ENCODE data around the gene NAA60.

GRCh38 chr16:3408561-3409197 is 34.8 kb upstream of the NAA60 start:
- TF ChIP-seq, protein P1, sequence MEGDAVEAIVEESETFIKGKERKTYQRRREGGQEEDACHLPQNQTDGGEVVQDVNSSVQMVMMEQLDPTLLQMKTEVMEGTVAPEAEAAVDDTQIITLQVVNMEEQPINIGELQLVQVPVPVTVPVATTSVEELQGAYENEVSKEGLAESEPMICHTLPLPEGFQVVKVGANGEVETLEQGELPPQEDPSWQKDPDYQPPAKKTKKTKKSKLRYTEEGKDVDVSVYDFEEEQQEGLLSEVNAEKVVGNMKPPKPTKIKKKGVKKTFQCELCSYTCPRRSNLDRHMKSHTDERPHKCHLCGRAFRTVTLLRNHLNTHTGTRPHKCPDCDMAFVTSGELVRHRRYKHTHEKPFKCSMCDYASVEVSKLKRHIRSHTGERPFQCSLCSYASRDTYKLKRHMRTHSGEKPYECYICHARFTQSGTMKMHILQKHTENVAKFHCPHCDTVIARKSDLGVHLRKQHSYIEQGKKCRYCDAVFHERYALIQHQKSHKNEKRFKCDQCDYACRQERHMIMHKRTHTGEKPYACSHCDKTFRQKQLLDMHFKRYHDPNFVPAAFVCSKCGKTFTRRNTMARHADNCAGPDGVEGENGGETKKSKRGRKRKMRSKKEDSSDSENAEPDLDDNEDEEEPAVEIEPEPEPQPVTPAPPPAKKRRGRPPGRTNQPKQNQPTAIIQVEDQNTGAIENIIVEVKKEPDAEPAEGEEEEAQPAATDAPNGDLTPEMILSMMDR (IDR thresholded peaks at IDR 0.05) = no peak
- no peak for TF ChIP-seq POLR2A (IDR thresholded peaks at IDR 0.05)
